Activated CD4-positive, CD25-positive, alpha-beta regulatory T cell (primary cell): ENCODE measurements around the gene TFDP1.
"Not testable (repeated sequence)": the region's sequence is repeated elsewhere in the genome, so short reads cannot be mapped to it uniquely, and the experiment has no call there.

Experiments used
- DNase-seq, 4 experiments: peaks; one replicate each; lab custom pipeline; 2025; lab: John Stamatoyannopoulos, UW

Gene TFDP1

DNA sequence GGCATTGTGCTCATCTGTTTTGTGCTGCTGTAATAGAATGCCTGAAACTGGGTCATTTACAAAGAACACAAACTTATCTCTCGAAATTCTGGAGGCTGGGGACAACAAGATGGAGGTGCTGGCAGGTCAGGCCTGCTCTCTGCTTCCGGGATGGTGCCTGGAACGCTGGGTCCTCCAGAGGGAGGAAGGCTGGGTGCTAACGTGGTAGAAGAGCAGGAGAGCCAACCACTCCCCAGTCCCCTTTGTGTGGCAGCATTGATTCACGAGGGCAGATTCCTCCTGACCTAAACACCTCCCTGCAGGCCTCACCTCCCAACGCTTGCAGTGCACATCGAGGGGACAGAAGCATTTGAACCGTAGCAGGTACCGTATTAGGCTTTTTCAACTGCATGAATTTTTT, 34.1 kb upstream of the TFDP1 start:
- DNase-seq: no peak

DNA sequence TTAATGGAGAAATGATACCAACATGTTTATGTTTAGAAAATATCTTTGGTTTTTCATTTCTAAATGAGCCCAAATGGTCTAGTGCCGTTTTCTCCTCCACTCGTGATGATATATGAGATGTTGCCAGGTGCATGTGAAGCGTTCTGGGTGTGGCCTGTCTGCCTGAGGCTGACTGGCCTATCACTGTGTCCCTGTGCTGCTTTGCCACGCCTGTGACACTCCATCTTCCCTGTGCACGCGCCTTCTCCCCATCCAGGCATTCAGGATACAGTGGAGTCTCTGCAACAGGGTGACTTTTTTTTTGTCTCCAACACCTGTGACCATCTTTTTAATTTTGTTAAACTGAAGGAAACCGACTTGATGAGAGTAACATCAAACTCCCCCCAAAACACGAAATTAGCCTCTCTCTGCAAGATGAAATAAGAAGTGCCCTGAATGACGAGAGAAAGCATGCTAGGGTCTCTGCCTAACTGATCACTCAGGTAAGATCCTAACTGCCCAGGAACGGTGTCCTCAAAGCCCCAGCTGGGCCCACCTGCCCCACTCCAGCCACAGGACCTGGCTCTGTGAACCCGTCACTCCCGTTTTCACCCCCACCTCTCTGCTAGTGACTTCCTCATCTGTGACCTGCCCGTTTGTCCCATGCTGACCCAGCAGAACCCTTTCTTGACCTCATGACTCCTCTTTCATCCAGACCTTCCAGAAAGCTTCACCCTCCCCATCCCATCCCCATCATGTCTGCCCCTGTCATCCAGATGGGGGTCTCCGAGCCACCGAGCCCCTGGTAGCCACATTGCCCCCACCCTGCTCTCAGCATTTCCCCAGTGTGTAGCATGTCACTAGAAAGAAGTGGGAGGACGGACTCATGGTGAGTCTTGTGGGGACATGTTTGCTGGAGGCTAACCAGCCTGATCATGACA, 33.2 kb upstream of the TFDP1 start:
- no peak for DNase-seq

DNA sequence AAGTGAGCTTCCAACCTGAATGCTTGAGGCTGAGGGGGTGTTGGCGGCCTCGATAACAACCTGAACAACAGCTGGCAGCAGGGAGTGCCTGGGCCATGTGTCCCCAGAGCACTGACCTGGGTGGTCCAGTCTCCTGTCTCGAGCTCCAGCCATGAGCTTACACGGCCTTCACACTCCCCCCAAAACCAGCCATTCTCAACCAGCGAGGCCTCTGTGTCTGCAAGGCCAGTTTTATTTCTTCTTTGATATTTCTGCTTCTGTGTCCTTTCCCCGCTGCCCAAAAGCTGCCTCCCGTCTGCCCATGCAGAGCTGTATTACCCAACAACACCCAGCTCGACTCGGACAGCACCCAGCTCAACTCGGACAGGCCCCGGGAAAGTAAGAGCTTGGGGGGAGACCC, 32.5 kb upstream of the TFDP1 start:
- DNase-seq: no peak

DNA sequence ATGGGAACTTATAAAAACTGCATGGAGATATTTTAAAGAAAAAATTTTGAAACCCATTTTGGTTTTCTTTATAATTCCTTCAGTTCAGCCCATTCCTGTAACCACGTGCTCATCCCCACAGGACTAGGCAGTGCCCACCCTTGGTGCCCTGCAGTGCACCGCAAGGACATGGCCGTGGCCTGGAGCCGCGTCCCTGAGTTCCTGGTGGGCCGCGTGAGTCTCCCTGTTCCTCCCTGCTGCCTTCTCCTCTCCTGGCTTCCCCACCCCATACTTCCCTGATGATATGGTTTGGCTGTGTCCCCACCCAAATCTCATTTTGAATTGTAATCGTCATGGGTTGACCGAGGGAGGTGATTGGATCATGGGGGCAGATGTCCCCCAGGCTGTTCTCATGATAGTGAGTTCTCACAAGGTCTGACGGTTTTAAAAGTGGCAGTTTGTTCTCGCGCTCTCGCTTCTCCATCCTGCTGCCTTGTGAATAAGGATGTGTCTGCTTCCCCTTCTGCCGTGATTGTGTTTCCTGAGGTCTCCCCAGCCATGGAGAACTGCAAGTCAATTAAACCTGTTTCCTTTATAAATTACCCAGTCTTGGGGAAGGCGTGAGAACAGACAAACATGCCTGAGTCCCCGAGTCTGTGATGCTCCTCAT, 31.6 kb upstream of the TFDP1 start:
- no peak for DNase-seq

- no peak for DNase-seq
These were observed 30.8 kb upstream of the TFDP1 start for GRCh38 chr13:113553511-113554332.

GRCh38 chr13:113554333-113554700, 30.2 kb upstream of the TFDP1 start:
- no peak for DNase-seq

GRCh38 chr13:113555141-113555540, 29.4 kb upstream of the TFDP1 start:
- no peak for DNase-seq

GRCh38 chr13:113557013-113557412, 27.5 kb upstream of the TFDP1 start:
- no peak for DNase-seq

- DNase-seq: no peak
These were observed 26.1 kb upstream of the TFDP1 start for GRCh38 chr13:113558461-113558860.

GRCh38 chr13:113559061-113559460, 25.5 kb upstream of the TFDP1 start:
- no peak for DNase-seq

DNA sequence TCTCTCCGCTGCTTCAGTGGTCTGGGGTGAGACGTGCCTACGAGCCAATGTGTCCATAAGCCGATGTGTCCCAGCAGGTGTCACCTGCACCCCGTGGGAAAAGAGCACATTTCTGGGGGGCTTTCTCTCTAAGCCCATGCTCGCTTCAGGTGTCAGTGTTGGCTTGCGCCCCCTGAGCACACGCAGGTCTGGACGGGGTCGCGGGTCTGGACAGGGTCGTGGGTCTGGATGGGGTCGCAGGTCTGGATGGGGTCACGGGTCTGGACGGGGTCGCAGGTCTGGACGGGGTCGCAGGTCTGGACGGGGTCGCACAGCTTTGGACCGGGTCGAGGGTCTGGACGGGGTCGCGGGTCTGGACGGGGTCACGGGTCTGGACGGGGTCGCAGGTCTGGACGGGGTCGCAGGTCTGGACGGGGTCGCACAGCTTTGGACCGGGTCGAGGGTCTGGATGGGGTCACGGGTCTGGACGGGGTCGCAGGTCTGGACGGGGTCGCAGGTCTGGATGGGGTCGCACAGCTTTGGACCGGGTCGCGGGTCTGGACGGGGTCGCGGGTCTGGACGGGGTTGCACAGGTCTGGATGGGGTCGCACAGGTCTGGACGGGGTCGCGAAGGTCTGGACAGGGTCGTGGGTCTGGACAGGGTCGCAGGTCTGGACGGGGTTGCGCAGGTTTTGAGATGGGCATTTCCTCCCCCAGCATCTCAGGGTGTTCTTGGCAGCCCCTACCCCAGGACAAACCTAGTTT, 24.5 kb upstream of the TFDP1 start:
- DNase-seq: no peak

- DNase-seq: no peak
These were observed 23.7 kb upstream of the TFDP1 start for GRCh38 chr13:113560645-113561416.

- DNase-seq: no peak
These were observed 23.0 kb upstream of the TFDP1 start for GRCh38 chr13:113561417-113562084.

- DNase-seq: no peak
These were observed 22.3 kb upstream of the TFDP1 start for GRCh38 chr13:113562085-113562749.

DNA sequence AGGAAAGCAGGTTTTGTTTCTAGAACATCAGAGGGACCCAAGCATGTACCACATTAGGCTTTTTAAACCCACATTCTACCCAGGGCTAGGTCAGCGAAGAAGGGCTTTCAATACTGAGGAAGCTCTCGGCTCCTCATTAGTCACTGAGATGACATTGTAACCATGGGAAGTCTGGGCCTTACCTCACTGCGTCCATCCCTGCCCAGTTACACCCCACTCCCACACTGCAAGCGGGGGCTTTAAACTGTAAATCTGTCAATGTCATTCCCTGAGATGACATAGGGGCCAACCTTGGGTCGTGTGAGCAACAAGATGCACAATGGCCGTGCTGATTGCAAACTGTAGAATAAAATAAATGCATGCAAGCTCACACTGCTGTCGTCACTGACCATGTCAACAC, 21.7 kb upstream of the TFDP1 start:
- no peak for DNase-seq

GRCh38 chr13:113563511-113563910, 21.0 kb upstream of the TFDP1 start:
- DNase-seq: not testable (repeated sequence)

- DNase-seq: no peak
These were observed 20.1 kb upstream of the TFDP1 start for GRCh38 chr13:113564331-113565023.

DNA sequence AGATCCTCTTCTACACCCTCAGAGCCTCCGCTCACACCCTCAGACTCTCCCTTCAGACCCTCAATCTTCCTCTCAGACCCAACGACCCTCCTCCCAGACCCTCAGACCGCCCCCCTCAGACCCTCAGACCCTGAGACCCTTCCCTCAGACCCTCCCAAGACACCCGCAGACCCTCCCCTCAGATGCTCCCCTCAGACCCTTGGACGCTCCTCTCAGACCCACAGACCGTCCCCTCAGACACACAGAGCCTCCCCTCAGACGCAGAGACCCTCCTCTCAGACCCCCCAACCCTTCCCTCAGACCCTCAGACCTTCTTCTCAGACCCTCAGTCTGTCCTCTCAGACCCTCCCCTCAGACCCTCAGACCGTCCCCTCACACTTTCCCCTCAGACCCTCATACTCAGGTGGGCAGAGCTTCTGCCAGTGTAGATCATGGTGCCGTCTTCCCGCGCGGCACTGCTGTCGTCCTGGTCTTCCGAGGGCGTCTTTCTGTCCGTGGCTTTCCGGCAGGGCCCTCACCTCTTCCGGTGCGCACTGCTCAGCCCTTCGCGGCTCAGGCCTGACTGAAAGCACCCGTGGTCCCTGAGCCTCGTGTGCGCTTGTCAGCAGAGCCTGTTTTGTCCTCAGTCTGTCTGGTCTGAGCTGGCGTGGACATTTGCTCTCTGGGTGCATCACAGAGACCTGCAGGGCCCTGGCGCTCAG, 18.9 kb upstream of the TFDP1 start:
- DNase-seq: no peak

GRCh38 chr13:113566227-113566561, 18.4 kb upstream of the TFDP1 start:
- no peak for DNase-seq
